Gastrocnemius medialis (tissue), 4 donors: Measurements from ENCODE around the gene OCA2. TPM values are rescaled to one million over a fixed set of nuclear protein-coding genes. Genes with fewer than 3 reads are reported as not detected.

Experiments used
- ATAC-seq, 2 donors: fragments of 150-250 bp; one replicate each; pipeline ENCODE4 v1.9.1; 2016
- DNase-seq, 2 donors: peaks; one replicate each; pipeline ENCODE4 v3.0.0-alpha.2; 2019
- H3K27ac ChIP-seq, 4 donors: fragments of 200-600 bp; sonication (generic); 1 replicate in 1 of 4; 2 replicates in 3 of 4; pipeline ENCODE4 v1.5.1; 2016 to 2018; ENCODE audit warnings: mild to moderate bottlenecking in 2 of 4, moderate library complexity in 1 of 4
- H3K27me3 ChIP-seq, 3 donors: fragments of 200-600 bp; sonication (generic) in 2 of 3; 1 replicate in 1 of 3; 2 replicates in 2 of 3; pipeline versions ENCODE4 v1.5.1 to v1.6.0; 2016 to 2019; ENCODE audit warnings: mild to moderate bottlenecking in 1 of 3, moderate library complexity in 1 of 3
- H3K36me3 ChIP-seq, 2 donors: fragments of 200-600 bp; sonication (generic) in 1 of 2; one replicate each; pipeline ENCODE4 v1.5.1; 2017 to 2018
- H3K4me1 ChIP-seq, 2 donors: fragments of 200-600 bp; sonication (generic) in 1 of 2; one replicate each; pipeline ENCODE4 v1.5.1; 2016 to 2017; ENCODE audit warnings: mild to moderate bottlenecking in 2 of 2
- H3K4me3 ChIP-seq, 4 donors: fragments of 200-600 bp; sonication (generic) in 3 of 4; 1 replicate in 1 of 4; 2 replicates in 3 of 4; pipeline ENCODE4 v1.5.1; 2016 to 2019; ENCODE audit warnings: mild to moderate bottlenecking in 2 of 4
- H3K9me3 ChIP-seq, 3 donors: fragments of 200-600 bp; sonication (generic) in 2 of 3; 1 replicate in 1 of 3; 2 replicates in 2 of 3; pipeline ENCODE4 v1.5.1; 2016 to 2019
- CTCF ChIP-seq, 5 experiments: fragments of 450-650 bp in 3 of 5; fragments of 200-600 bp in 2 of 5; sonication (generic) in 2 of 5; IDR thresholded peaks in 4 of 5; conservative IDR thresholded peaks in 1 of 5; 1 replicate in 4 of 5; 2 replicates in 1 of 5; pipeline ENCODE4 v1.5.1; 2016 to 2019; ENCODE audit warnings: antibody characterized with exemption in 5 of 5, mild to moderate bottlenecking in 3 of 5, moderate library complexity in 3 of 5
- POLR2A ChIP-seq, 2 donors: fragments of 450-650 bp; IDR thresholded peaks; one replicate each; pipeline ENCODE4 v1.6.1; 2017; ENCODE audit warnings: antibody characterized with exemption in 2 of 2, mild to moderate bottlenecking in 2 of 2, moderate library complexity in 2 of 2
- in situ Hi-C, 4 donors: fragments of 200-750 bp; cut with MboI; loops; one replicate each; pipeline versions ENCODE4 v1.15.0 to v1.8.0; 2017; ENCODE audit warnings: low sequenced_read_pairs in 4 of 4
- intact Hi-C: fragments of 100-400 bp; cut with DNase I; formaldehyde crosslinking; loops from one replicate; pipeline ENCODE4 v1.15.1; 2023; ENCODE audit warnings: low total_unique reads
- total RNA-seq, 4 donors: library from RNA; depleted of rRNA; stranded (reverse); fragments of >200 nt; gene quantifications; one replicate each; pipeline versions ENCODE4 v1.1.0 to v1.2.3, GENCODE V29; 2016

Gene OCA2
- total RNA-seq, 4 donors from 2014 or later, result 0.16 to 0.63 (median 0.41) TPM; not detected in 1

- DNase-seq, result no peak
- in situ Hi-C loops, result no loop called here
- H3K27me3 ChIP-seq, result no peaks in the 10 kb centered on the region
- no peaks in the 10 kb centered on the region for H3K4me1 ChIP-seq
- H3K4me3 ChIP-seq, result no peak overlapping the region
- intact Hi-C loops, result no loop called here
- H3K9me3 ChIP-seq, result no peaks in the 10 kb centered on the region
- no peak for ATAC-seq
- H3K27ac ChIP-seq, result no peak overlapping the region
- H3K36me3 ChIP-seq, result no peaks in the 10 kb centered on the region
- TF ChIP-seq CTCF (IDR thresholded peaks at IDR 0.05 in 4 of 5, conservative IDR thresholded peaks at IDR 0.05 in 1 of 5) (no peak), POLR2A (IDR thresholded peaks at IDR 0.05) (no peak)
Observed at GRCh38 chr15:28025413-28025812, 73.7 kb downstream of the OCA2 start.

- no peaks in the 10 kb centered on the region for H3K9me3 ChIP-seq
- intact Hi-C loops, result no loop called here
- DNase-seq (no peak), ATAC-seq (no peak)
- H3K4me1 ChIP-seq, result no peaks in the 10 kb centered on the region
- TF ChIP-seq CTCF (IDR thresholded peaks at IDR 0.05 in 4 of 5, conservative IDR thresholded peaks at IDR 0.05 in 1 of 5), result no peak
- no peak for TF ChIP-seq POLR2A (IDR thresholded peaks at IDR 0.05)
- H3K27me3 ChIP-seq, result no peaks in the 10 kb centered on the region
- no peak overlapping the region for H3K4me3 ChIP-seq
- in situ Hi-C loops, result no loop called here
- no peaks in the 10 kb centered on the region for H3K36me3 ChIP-seq
- H3K27ac ChIP-seq, result no peak overlapping the region
Observed at GRCh38 chr15:28024889-28025250, 74.2 kb downstream of the OCA2 start.

GRCh38 chr15:28023933-28024888 is 74.9 kb downstream of the OCA2 start:
- in situ Hi-C loops (no loop called here), intact Hi-C loops (no loop called here)
- H3K36me3 ChIP-seq, result no peaks in the 10 kb centered on the region

GRCh38 chr15:28023422-28023821 is 75.7 kb downstream of the OCA2 start:
- DNase-seq (no peak), ATAC-seq (no peak)
- in situ Hi-C loops, result no loop called here
- intact Hi-C loops, result no loop called here
- H3K36me3 ChIP-seq, result no peaks in the 10 kb centered on the region
- H3K27ac ChIP-seq, result no peak overlapping the region
- no peak overlapping the region for H3K4me3 ChIP-seq
- H3K27me3 ChIP-seq, result no peaks in the 10 kb centered on the region
- H3K9me3 ChIP-seq, result no peaks in the 10 kb centered on the region
- H3K4me1 ChIP-seq, result no peaks in the 10 kb centered on the region
- TF ChIP-seq CTCF (IDR thresholded peaks at IDR 0.05 in 4 of 5, conservative IDR thresholded peaks at IDR 0.05 in 1 of 5), result no peak
- no peak for TF ChIP-seq POLR2A (IDR thresholded peaks at IDR 0.05)

More at GRCh38 chr15:28023933-28024888, 74.9 kb downstream of the OCA2 start:
- Histone ChIP-seq H3K4me1 (no peaks in the 10 kb centered on the region), H3K27me3 (no peaks in the 10 kb centered on the region), H3K4me3 (no peak overlapping the region), H3K9me3 (no peaks in the 10 kb centered on the region), H3K27ac (no peak overlapping the region)
- no peak for ATAC-seq
- DNase-seq, result no peak
- TF ChIP-seq CTCF (IDR thresholded peaks at IDR 0.05 in 4 of 5, conservative IDR thresholded peaks at IDR 0.05 in 1 of 5) (no peak), POLR2A (IDR thresholded peaks at IDR 0.05) (no peak)
